Caki2 (cell line): Measurements from ENCODE around the gene SH3D19. TPM values are rescaled to one million over a fixed set of nuclear protein-coding genes. Genes with fewer than 3 reads are reported as not detected.
"Not testable (repeated sequence)": the region's sequence is repeated elsewhere in the genome, so short reads cannot be mapped to it uniquely, and the experiment has no call there.

Source experiments
- DNase-seq: peaks from one replicate; pipeline ENCODE4 v3.0.0-alpha.2; 2015; ENCODE audit warnings: low read depth
- in situ Hi-C: cut with HindIII; loops from 2 replicates; pipeline ENCODE4 v1.10.0; 2016; ENCODE audit warnings: low sequenced_read_pairs, low pct_unique_long_range_greater_than_20kb, mixed read lengths
- total RNA-seq: library from RNA; depleted of rRNA; stranded (reverse); fragments of >200 nt; shearing (Covaris generic); gene quantifications from 2 replicates; pipeline ENCODE4 v1.2.3, GENCODE V29; 2014; ENCODE audit warnings: low replicate concordance

The SH3D19 gene
- total RNA-seq, 1 experiment from 2014 or later = 5.7 TPM

DNA sequence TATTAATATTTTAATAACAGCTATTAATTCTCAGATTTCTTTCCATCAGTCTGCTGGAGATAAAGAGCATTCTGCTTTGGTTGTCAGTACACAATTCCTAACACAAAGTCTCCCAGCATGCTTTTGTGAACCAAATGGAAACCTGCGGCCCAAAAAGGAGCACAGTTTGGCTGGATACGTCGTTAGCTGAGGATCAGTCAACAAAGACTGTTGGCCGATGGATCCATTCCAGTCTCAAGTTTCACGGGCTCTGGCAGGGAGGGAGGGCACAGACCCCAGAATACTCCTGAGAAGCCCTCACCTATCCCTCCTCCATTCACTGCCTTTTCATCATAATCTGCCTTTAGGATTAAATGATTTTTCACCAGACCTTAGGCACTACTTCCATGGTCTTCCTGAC is 74.7 kb downstream of the SH3D19 start:
- in situ Hi-C loops = no loop called here
- DNase-seq = no peak

DNA sequence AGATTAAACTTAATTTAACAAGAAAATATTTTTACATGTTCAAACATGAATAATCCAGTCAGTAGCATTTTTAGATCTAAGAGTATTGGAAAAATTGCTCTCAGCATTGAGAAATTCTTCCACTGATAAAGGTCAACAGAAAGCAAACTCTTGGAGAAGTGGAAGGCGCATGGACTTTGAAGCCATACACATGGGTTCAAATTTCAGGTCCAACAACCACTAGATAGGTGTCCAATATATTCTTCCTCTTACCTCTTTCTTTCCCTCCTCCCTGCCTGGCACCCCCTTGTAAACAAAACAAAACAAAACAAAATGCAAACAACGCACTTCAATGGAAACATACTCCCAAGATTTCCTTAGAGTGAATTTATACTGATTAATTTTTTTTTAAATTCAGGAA is 76.9 kb downstream of the SH3D19 start:
- in situ Hi-C loops = no loop called here
- no peak for DNase-seq

DNA sequence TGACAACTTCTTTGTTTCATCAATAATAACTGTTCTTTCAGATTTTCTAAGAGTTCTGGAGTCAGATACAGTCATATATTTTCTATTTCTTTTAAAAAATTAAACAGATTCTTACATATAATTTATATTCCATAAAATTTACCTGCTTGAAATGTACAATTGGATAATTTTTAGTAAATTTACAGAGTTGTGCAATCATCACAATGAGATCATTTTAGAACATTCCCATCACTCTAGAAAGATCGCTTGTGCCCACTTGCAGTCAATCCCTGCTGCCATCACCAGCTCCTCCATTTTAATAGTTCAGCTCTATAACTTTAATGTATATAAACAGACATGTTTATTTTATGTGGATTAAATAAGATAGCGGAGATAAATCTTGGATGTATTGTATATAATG is 78.0 kb downstream of the SH3D19 start:
- in situ Hi-C loops = no loop called here
- DNase-seq = no peak

DNA sequence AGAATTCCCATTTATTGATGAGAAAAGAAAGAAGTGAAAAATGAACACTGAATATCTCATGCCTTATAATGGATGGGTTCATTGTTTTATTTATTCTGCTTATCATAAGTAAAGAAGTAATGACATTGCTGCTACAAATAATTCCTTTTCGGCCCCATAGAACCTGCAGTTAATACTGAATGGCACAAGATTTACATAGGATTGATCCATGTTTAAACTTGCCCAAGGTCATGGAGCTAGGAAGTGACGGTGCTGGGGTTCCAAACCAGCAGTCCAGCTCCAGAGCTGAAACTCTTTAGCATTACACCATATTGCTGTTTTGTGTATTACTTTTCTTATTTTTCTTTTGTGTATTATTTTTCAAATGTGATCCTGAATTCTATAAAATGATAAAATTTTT is 78.7 kb downstream of the SH3D19 start:
- no peak for DNase-seq
- in situ Hi-C loops = no loop called here

DNA sequence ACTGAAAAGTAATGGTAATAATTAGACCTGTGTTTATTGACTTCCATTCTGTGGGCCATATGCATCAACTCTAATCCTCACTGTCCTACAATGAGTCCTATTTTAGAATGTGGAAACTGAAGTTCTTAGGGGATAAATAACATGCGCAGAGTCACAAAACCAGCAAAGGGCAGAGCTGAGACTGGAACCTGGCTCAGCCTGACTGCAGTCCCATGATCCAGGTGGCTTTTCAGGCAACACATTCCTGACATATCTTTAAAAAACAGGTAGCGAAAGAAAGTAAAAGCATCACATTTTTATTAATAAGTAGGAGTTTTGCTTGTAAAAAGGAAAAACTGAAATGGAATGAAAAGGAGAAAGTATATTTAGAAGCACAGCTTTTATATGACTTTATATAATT is 83.1 kb downstream of the SH3D19 start:
- in situ Hi-C loops = no loop called here
- DNase-seq = no peak

DNA sequence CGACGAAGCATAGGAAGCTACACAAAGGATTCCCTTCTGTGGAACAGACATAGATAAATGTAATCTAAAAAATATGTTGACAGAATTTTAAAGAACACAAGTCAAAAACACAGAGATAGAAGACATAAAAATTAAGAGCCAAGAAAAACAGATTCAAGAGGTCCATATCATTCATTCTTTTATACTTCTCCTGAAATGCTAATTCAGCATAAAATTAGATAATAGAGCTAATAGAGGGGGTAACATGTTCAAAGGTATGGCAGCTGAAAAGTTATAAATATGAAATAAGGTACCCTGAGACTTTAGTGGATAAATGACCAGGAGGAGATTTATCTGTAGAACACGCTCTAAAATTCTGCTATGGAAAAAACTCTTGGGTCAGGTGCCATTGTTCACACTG is 85.8 kb downstream of the SH3D19 start:
- in situ Hi-C loops = no loop called here
- no peak for DNase-seq

DNA sequence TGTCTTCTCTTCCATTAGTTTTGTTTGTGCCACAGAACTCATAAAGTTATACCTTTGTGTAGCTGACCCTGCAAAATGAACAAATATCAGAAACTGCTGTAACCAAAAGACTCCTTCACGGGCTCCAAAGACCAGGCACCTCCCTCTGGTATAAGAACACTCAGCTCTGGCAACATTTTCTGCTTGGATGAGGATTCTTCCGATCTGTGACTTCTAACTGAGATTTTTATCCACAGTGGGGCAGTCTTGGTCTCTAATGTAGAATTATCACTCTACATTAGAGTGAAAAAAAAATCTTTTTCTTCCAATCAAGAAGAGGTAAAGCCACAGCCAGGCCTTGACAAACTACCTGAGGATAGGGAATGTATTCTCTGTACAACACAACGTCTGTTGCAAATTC is 86.9 kb downstream of the SH3D19 start:
- no peak for DNase-seq
- in situ Hi-C loops = no loop called here

DNA sequence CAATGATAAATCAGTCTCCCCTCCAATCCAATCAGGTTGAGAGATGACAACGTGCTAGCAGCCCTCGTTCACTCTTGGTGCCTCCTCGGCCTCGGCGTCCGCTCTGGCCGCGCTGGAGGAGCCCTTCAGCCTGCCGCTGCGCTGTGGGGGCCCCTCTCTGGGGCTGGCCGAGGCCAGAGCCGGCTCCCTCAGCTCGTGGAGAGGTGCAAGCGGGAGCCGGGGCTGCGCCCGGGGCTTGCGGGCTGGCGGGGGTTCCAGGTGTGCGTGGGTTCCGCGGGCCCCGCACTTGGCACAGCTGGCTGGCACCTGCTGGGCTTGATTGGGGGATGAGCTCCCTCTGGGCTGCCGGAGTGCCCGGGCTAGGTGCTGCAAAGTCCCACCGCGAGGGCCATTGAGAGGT is 89.4 kb downstream of the SH3D19 start:
- in situ Hi-C loops = no loop called here
- DNase-seq = no peak

DNA sequence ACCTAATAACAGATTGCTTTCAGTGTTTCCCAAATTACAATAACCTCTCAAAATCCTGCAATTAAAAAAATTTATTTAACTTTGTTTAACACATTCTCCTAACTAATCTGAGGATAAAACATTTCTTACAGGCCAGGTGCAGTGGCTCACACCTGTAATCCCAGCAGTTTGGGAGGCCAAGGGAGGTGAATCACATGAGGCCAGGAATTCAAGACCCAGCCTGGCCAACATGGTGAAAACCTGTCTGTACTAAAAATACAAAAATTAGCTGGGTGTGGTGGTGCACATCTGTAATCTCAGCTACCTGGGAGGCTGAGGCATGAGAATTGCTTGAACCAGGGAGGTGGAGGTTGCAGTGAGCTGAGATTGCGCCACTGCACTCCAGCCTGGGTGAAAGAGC is 90.0 kb downstream of the SH3D19 start:
- not testable (repeated sequence) for DNase-seq

DNA sequence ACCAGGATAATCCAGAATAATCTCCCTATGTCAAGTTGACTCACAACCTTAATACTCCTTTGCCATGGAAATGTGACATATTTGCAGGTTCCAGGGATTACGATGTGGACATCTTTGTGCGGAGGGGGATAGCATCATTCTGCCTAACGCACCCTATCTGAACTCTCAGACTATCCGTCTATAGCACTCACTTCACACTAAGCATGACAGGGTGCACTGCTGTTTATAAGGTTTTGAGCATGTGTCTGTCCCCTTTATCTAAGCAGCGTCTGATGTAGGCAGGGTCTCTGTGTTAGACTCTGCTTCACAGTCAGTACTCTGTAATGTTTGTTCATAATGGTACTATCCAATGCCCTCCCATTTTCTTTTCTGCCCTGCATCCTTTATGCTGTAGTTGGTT is 91.8 kb downstream of the SH3D19 start:
- no peak for DNase-seq
- in situ Hi-C loops = no loop called here

More for the DNA sequence above, 90.0 kb downstream of the SH3D19 start:
- in situ Hi-C loops = not testable (repeated sequence)

DNA sequence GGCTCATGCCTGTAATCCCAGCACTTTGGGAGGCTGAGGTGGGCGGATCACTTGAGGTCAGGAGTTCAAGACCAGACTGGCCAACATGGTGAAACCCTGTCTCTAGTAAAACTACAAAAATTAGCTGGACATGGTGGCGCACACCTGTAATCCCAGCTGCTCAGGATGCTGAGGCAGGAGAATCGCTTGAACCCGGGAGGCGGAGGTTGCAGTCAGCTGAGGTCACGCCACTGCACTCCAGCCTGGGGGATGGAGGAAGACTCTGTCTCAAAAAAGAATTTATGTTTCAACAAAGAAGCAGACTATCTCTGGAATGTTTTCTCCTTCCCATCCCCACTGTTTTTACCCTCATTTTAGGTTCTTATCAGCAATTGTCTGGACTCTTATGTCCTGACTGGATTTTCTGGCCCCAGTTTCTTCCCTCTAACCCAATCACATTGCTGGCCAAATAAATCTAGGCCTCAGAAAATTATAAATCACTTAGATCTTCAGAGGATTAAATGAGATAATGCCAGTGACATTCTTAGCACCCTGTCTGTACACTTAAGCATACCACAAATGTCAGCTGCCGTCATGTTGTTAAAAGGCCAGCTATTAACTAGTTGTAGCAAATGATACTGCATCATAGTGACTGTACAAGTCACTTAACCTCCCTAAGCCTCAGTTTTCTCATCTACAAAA is 93.3 kb downstream of the SH3D19 start:
- in situ Hi-C loops = no loop called here
- no peak for DNase-seq

DNA sequence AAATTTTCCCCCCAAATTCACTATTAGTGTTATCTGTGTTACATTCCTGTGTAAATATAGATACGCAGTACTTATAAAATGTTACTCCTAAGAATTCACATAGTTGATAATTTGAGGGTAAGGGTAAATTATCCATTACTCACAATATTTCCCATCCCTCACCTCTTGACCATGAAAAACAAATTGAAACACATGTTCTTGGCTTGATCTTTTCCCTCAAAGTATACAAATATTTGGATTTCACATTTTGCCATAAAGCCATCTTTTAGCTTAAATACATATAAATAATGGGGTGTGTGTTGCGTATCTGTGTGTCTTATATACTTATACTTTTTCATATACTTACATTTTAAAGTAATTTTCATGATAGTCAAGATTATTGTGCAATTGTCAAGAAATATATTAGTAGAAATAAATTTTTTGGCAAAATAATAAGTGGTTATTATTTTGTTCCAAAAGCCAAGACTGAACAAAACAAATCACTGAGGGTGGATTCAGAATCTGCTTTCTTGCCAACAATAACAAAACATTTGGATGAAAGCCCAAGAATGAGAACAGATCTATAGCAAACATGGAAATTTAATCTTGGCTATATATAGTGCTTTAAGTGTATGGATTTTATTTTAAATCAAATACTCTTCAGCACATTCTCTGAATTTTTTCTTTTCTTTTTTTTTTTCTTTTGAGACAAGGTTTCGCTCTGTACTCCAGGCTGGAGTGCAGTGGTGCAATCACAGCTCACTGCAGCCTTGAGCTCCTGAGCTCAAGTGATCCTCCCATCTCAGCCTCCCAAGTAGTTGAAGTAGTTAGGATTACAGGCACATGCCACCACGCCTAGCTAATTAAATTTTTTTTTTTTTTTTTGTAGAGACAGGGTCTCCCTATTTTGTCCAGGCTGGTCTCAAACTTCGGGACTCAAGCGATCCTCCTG is 97.0 kb downstream of the SH3D19 start:
- in situ Hi-C loops = no loop called here
- DNase-seq = no peak

DNA sequence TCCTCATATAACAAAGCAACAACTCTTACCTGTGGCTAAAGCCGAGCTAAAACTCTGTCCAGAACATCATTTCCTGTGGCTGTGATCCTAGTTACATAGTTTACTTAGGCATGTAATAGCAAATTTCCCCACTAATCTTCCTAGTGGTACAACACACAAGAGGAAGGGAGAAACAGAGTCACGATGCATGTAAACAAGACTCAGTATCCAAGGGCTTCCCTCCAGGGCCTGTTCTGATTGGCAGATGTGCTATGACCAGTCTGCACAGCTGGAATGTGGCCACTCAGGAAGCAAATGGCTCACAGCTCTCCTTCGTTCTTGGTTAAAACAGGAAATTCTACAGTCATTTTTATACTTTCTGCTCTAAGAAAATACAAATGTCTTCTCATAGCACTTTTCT is 97.7 kb downstream of the SH3D19 start:
- no peak for DNase-seq
- in situ Hi-C loops = no loop called here

DNA sequence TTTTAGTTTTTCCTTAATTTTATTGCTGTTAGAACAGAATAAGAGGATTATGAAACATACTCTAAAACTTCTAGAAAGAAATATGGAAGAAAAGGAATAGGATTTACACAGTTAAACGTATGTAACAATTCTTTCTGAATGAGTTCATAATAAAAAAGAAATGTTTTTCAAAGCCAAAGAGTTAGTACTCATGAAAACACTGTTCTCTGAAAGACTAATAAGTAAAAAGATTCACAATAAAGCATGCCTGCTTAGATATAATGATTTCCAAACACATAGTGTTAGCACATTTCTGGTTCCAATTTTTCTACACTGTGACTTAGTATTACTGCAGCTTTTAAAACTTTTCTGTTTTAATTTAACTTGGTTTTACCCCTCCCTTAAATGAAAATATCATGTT is 98.2 kb downstream of the SH3D19 start:
- in situ Hi-C loops = no loop called here

DNA sequence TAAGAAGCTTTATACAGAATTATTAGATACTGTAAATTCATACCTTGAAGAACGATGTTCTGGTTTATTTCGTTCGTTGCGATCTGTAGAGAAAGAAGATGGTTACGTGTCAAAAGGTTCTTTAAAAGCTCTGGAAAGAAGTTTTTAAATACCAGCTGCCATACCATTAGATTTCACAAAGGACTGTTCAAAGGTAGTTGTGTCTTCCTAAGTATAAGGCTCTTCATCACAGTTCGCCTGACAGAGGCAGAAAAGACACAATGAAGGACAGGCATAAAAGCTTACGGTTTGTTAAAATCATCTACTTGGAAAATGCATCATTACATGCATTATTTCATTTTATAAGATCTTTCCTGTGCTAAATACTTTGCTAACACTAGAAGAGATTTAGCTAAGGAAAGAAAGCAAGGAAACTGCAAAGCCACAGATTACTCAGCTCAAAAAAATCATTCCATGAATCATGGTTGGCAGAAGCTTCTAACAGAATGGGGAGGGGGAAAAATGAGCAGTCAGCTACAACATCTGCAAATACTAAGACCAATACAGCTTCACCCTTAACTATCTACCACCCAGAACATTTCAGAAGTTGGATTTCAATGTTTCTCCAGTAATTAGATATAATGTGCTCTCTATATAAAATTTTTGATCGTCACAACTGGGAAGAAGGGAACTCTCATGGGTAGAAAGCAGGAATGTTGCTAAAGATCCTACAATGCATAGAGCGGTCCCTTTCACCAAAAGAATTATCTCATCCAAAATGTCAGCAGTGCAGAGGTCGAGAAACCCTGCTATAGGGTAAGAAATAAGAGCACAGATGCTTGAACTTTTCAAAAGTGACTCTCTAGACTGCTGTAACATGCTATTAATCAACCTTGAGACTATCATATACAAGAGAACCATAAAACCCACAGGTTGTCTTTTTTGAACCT is 99.1 kb downstream of the SH3D19 start:
- peak; percentile 34 for DNase-seq
- in situ Hi-C loops = no loop called here

More for the DNA sequence above, 98.2 kb downstream of the SH3D19 start:
- no peak for DNase-seq

DNA sequence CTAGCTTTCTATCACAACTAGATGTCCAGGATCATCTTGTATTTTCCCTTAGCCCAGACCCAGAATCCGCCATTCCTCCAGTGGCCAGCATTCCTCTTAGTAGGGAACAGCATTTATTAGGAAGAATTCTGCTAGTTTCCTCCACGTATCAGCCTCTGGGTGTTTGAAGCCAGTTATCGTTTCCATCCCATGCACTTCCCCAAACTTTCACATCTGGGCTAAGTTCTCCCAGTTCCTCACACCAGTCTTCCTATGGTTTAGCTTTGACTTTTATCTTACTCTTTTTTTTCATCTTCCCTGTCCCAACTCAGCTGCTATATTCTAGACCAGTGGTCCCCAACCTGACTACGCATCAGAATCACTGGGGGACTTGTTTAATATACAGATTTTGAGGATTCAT is 101.9 kb downstream of the SH3D19 start:
- no peak for DNase-seq
- in situ Hi-C loops = no loop called here

DNA sequence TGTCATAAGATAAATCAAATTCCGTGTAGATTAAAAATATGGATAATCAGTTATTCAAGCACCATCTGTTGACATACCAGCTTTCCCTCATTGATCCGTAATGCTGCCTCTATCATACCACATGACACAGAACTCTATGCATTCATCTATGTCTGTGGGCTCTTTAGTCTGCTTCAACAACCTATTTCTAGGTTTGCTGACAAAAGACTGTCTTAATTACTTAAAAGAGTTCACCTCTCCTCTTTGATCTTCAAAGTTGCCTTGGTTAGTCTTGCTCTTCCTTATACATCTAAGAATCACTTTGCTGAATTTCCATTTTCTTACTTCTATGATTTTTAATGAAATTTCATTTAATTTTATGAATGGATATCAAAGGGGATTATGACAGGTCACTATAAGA is 105.5 kb downstream of the SH3D19 start:
- no peak for DNase-seq
- in situ Hi-C loops = no loop called here

DNA sequence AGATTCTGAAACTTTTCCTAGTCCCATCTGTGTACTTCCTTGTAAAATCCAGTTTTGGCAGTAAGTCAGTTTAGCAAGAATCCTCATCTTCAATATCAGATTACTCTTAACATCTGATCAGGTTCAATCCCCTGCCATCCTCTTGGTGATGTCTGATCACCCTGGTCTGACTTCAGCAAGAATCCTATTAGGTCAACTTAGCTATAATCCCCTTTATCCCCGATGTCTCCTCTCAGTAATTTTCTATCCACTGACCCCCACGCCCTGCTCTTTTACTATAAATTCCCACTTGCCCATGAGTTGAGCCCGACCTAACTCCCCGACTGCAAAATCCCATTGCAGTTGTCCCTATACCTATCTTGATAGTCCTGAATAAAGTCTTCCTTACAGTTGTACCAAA is 106.3 kb downstream of the SH3D19 start:
- DNase-seq = no peak
- in situ Hi-C loops = no loop called here

DNA sequence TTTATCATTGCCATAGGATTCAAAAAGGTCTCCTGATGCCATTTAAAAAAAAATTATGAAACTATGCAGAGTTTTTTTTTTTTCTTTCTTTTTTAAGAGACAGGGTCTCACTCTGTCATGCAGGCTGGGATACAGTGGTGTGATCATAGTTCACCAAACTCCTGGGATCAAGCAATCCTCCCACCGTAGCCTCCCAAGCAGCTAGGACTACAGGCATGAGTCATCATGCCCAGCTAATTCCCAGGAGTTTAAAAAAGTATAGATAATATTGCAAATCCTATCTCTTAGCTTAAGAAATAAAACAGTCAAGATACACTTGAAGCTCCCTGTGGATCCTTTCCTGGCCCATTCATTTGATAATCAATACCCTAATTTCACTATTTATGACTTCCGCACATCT is 107.1 kb downstream of the SH3D19 start:
- in situ Hi-C loops = no loop called here
- DNase-seq = no peak
